Measurements from ENCODE around the gene YJEFN3. TPM values are rescaled to one million over a fixed set of nuclear protein-coding genes. Genes with fewer than 3 reads are reported as not detected.

Gene YJEFN3
- total and polyA plus RNA-seq, 2 donors (not counting 3 experiments of a cell fraction or from before 2014, with no cell fraction given), result 1.9 to 2.1 TPM

GRCh38 chr19:19552798-19553197 is 24.1 kb downstream of the YJEFN3 start:
- no peak for DNase-seq (ENCODE audit: low read depth, low spot score)
- TF ChIP-seq CTCF (IDR thresholded peaks at IDR 0.05; ENCODE audit: extremely low read depth in 1 of 2, insufficient read depth in 1 of 2, low read depth in 1 of 2, low read length in 2 of 2) (peak; percentile 44 to 72), MAX (IDR thresholded peaks at IDR 0.05; ENCODE audit: insufficient read depth, insufficient read length) (no peak)
- FAIRE-seq, result no peak
- Histone ChIP-seq H3K27ac (ENCODE audit: insufficient read depth, low read depth, low read length) (no peak overlapping the region), H3K4me3 (replicated peaks in 1 of 3; ENCODE audit: insufficient read depth in 1 of 3, low read depth in 1 of 3, low read length in 3 of 3) (no peak overlapping the region), H3K9me3 (replicated peaks; ENCODE audit: control insufficient read depth, insufficient read depth, low read length) (no peaks in the 10 kb centered on the region), H2AFZ (ENCODE audit: low read depth, low read length) (no peak overlapping the region), H4K20me1 (replicated peaks; ENCODE audit: control insufficient read depth, extremely low read depth, insufficient read depth, low read length) (no peaks in the 10 kb centered on the region), H3K27me3 (ENCODE audit: control insufficient read depth in 2 of 2, insufficient read depth in 2 of 2, low read length in 2 of 2) (no peaks in the 10 kb centered on the region), H3K79me2 (ENCODE audit: control insufficient read depth, insufficient read depth, low read length) (no peaks in the 10 kb centered on the region), H3K36me3 (ENCODE audit: control insufficient read depth in 2 of 2, extremely low read depth in 1 of 2, insufficient read depth in 2 of 2, low read length in 2 of 2) (no peaks in the 10 kb centered on the region), H3K9ac (replicated peaks; ENCODE audit: extremely low read depth, insufficient read depth, low read length) (no peak overlapping the region), H3K4me1 (ENCODE audit: control insufficient read depth, extremely low read depth, insufficient read depth, low read length) (no peaks in the 10 kb centered on the region), H3K9me1 (replicated peaks; ENCODE audit: control insufficient read depth, extremely low read depth, insufficient read depth, low read length) (no peaks in the 10 kb centered on the region), H3K4me2 (ENCODE audit: insufficient read depth, low read length) (no peak overlapping the region)
- dilution Hi-C loops (cut with MboI; ENCODE audit: extremely low pct_ligation_motif_present, low sequenced_read_pairs), result no loop called here
- BruUV-seq (replicated peaks), result no TSS peak
- intact Hi-C loops (cut with micrococcal nuclease), result loop anchor here (5.0 kb wide), 1 partner anchor 90 kb away; the partner anchor contains the start of gene GMIP
- ChIA-PET CTCF (interaction anchor here (0.6 to 3.2 kb wide), 12 partner anchors 8 to 78 kb away, joined by 3 to 44 read pairs (median 4); partner anchors contain the start of genes CILP2 and YJEFN3), POLR2A (interaction anchor here (0.6 kb wide), 1 partner anchor 1108 kb away, joined by 8 read pairs; the partner anchor contains the start of gene ZNF626)

- H3K9me3 ChIP-seq (replicated peaks; ENCODE audit: control insufficient read depth, insufficient read depth, low read length), result no peaks in the 10 kb centered on the region
- FAIRE-seq (no peak), DNase-seq (ENCODE audit: low read depth, low spot score) (no peak)
- H3K79me2 ChIP-seq (ENCODE audit: control insufficient read depth, insufficient read depth, low read length), result no peaks in the 10 kb centered on the region
- H3K9me1 ChIP-seq (replicated peaks; ENCODE audit: control insufficient read depth, extremely low read depth, insufficient read depth, low read length), result no peaks in the 10 kb centered on the region
- TF ChIP-seq FOS (IDR thresholded peaks at IDR 0.05; ENCODE audit: borderline replicate concordance, insufficient read depth, low read length), result no peak
- no peak for TF ChIP-seq GATA2 (IDR thresholded peaks at IDR 0.05; ENCODE audit: insufficient read depth, insufficient read length, low read depth, low read length)
- BruUV-seq (replicated peaks), result no TSS peak
- no peak overlapping the region for H3K27ac ChIP-seq (ENCODE audit: insufficient read depth, low read depth, low read length)
- H3K9ac ChIP-seq (replicated peaks; ENCODE audit: extremely low read depth, insufficient read depth, low read length), result no peak overlapping the region
- H3K4me3 ChIP-seq (replicated peaks in 1 of 3; ENCODE audit: insufficient read depth in 1 of 3, low read depth in 1 of 3, low read length in 3 of 3), result no peak overlapping the region
- H3K36me3 ChIP-seq (ENCODE audit: control insufficient read depth in 2 of 2, extremely low read depth in 1 of 2, insufficient read depth in 2 of 2, low read length in 2 of 2), result no peaks in the 10 kb centered on the region
- intact Hi-C loops (cut with micrococcal nuclease) (loop anchor here (1.0 to 5.0 kb wide), 2 partner anchors 21 to 89 kb away; partner anchors contain the start of gene GMIP), dilution Hi-C loops (cut with MboI; ENCODE audit: extremely low pct_ligation_motif_present, low sequenced_read_pairs) (no loop called here)
- H2AFZ ChIP-seq (ENCODE audit: low read depth, low read length), result no peak overlapping the region
- CTCF ChIA-PET, result interaction anchor here (1.0 to 3.2 kb wide), 8 partner anchors 10 to 75 kb away, joined by 3 to 45 read pairs (median 9); partner anchors contain the start of gene YJEFN3
- no peak overlapping the region for H3K4me2 ChIP-seq (ENCODE audit: insufficient read depth, low read length)
- no peaks in the 10 kb centered on the region for H3K27me3 ChIP-seq (ENCODE audit: control insufficient read depth in 2 of 2, insufficient read depth in 2 of 2, low read length in 2 of 2)
- H4K20me1 ChIP-seq (replicated peaks; ENCODE audit: control insufficient read depth, extremely low read depth, insufficient read depth, low read length), result no peaks in the 10 kb centered on the region
- no peaks in the 10 kb centered on the region for H3K4me1 ChIP-seq (ENCODE audit: control insufficient read depth, extremely low read depth, insufficient read depth, low read length)
- POLR2A ChIA-PET, result no interaction called here
Observed at GRCh38 chr19:19553670-19554069, 25.0 kb downstream of the YJEFN3 start.
